COLO668 (cell line): ENCODE results near the gene STAG3.
"Not testable (repeated sequence)": the region's sequence is repeated elsewhere in the genome, so short reads cannot be mapped to it uniquely, and the experiment has no call there.

Experiments used
- DNase-seq: peaks from one replicate; lab custom pipeline; 2025; ENCODE audit not compliant: unreplicated experiment; lab: John Stamatoyannopoulos, UW

Gene STAG3

DNA sequence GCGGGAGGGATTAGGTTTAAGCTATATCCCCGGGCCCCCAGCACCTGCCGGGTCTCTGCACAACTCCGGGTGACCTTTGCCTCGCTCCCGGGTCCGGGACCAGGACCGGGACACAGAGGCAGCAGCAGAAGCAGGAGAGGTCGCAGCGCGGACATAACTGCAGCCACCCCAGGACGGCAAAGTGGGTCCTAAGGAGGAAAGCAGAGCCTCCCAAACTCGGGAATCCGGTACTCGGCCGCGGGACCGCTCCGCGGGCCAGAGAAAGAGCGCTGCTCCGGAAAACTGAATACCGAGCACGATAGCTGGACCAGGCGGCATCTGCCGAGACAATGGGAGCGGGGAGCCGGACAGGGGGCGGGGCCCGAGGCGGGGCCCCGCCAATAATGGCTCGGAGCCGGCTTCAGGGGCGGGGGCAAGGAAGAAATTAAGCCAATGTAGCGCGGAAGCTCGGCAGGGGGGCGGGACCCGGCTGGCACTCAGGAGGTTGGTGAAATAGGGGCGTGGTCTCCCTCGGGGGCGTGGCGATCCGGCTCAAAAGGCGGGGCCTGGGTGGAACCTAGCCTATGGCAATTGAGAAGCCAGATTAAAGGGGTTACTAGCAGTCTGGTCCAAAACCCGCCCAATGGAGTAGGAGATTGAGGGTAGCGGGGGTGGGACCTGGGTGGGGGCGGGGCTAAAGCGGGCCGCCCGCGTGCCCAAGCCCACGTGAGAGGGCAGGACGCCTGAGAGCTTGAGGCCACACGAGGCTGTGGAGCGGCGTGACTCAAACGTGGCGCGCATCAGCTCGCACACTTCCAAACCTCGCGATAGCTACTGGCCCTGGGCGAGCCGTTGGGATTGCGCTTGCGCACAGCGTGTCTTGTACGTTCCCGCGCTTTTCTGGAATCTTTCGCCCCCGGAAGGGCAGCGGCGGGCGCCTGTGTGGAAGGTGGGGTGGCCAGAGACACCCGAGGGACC is at the start of gene STAG3, which contains the start of gene GPC2:
TSS of gene STAG3 (plus strand) at position 874 of the 957 bp plus-strand sequence. CDS start 2,639 bp downstream, outside the sequence.
TSS of gene GPC2 (minus strand) at position 337 of the 957 bp plus-strand sequence. CDS start at position 155, 182 bp downstream.
- peak; percentile 97 for DNase-seq

- no peak for DNase-seq
Observed at GRCh38 chr7:100128637-100128963, 49.1 kb upstream of the STAG3 start.

DNA sequence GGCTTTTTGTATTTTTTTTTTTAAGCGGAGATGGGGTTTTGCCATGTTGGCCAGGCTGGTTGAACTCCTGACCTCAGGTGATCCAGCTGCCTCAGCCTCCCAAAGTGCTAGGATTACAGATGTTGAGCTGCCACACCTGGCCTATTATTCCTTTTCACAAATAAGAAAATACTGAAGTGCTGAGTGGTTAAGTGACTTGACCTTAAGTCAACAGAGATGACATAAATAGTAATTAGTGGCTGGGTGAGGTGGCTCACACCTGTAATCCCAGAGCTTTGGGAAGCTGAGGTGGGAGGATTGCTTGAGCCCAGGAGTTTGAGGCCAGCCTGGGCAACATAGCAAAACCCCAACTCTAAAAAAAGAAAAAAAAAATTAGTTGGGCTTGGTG is 47.5 kb upstream of the STAG3 start:
- DNase-seq, result peak; percentile 46

GRCh38 chr7:100130608-100131453 is 46.9 kb upstream of the STAG3 start:
- DNase-seq, result peak; percentile 81

DNA sequence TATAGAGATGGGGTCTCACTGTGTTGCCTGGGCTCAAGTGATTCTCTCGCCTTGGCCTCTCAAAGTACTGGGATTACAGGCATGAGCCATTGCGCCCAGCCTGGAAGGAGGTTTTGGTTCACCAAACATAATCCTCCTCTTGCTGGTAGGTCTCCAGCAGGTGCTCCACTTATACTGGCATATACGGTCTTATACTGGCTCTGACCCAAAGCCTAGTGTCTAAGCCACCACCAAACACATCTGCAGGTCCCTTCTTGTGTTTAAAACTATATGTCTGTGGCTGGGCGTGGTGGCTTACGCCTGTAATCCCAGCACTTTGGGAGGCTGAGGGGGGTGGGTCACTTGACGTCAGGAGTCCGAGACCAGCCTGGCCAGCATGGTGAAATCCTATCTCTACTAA is 45.6 kb upstream of the STAG3 start:
- no peak for DNase-seq

DNA sequence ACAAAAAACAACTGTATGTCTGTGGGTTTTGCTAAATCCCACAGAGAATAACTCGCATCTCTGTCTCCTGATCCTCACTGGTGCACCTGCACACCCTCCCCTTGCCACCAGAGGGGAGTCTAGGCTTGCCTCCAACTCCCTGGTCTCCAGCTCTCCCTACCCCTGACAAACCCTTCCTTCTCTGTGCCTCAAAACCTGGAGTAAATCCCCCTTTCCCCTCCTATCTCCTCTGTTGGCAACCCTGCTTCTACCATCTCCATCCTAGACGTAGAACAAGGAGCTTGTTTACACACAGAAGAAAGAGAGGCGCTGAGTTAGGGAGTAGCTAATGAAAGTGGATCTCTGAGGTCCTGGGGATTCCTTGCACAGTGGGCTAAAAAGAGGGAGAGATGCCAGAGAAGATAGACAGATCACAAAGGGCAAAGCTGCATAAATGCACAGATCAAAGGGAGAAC is 45.0 kb upstream of the STAG3 start:
- DNase-seq, result peak; percentile 63

- peak; percentile 32 for DNase-seq
Observed at GRCh38 chr7:100137851-100138760, 39.6 kb upstream of the STAG3 start.

GRCh38 chr7:100141555-100141949 is 36.2 kb upstream of the STAG3 start:
- DNase-seq, result no peak

DNA sequence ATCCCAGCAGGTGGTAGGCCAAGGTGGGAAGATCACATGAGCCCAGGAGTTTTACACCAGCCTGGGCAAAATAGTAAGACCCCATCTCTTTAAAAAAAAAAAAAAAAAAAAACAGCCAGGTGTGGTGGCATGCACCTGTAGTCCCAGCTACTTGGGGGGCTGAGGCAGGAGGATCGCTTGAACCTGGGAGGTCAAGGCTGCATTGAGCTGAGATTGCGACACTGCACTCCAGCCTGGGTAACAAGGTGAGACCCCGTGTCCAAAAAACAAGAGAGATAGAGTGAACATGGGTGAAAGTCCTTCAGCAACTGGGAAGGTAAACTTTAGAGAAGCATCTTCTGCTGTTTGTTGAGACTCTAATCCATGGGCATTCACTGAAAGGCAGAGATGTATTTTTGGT is 35.3 kb upstream of the STAG3 start:
- no peak for DNase-seq

DNA sequence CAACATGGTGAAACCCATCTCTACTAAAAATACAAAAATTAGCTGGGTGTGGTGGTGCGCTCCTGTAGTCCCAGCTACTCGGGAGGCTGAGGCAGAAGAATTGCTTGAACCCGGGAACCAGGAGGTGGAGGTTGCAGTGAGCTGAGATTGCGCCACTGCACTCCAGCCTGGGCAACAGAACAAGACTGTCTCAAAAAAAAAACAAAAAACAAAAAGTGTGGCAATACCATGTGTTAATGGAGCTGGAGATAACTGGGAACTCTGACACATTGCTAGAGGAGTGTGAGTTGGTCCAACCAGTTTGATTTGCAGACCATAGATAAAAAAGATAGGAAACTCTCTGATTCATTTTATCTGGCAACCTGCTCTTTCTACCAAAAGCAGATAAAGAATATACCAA is 31.4 kb upstream of the STAG3 start:
- DNase-seq, result not testable (repeated sequence)

GRCh38 chr7:100147278-100147677 is 30.4 kb upstream of the STAG3 start:
- no peak for DNase-seq

- DNase-seq, result no peak
Observed at GRCh38 chr7:100148225-100148558, 29.5 kb upstream of the STAG3 start.

DNA sequence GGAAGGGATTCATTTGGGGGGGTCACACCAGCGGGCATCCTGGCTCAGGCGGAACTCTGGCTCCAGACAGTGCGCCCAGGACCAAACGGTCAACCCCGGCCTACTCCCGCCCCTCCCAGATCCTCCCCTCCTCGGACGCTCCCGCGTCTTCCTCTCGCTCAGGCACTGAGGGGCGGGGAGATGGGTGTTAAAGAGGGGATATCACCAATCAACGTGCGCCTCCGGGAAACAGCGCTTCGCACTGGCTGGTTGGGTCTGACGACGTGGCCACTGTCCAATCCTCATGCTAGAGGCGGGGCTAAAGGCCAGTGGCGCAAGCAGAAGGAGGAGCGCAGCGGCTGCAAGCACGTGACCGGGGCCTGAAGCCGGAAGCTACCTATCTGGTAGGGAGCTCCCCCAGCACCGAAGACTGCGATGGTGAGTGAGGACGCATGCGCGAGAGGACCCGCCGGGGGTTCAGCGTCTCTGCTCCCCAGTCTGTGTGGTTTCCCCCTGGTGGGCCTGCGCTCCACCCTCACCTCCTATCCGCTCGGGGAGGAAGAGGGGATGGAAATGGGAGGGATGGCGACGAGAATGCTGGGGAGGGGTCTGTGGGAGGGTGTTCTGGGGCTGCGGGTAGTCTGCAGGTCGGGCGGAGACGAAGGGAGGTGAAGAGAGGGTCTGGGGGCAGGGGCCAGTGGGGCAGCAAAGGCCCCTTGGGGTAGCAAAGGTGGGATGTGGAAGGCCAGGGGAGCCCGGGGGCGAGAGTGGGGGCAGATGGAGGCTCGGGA is 29.0 kb upstream of the STAG3 start, which contains the start of gene LAMTOR4:
TSS of gene LAMTOR4 (plus strand) at position 360 of the 770 bp plus-strand sequence. CDS start at position 415, 55 bp downstream.
- peak; percentile 98 for DNase-seq

- DNase-seq, result no peak
Observed at GRCh38 chr7:100152404-100152803, 25.3 kb upstream of the STAG3 start.

DNA sequence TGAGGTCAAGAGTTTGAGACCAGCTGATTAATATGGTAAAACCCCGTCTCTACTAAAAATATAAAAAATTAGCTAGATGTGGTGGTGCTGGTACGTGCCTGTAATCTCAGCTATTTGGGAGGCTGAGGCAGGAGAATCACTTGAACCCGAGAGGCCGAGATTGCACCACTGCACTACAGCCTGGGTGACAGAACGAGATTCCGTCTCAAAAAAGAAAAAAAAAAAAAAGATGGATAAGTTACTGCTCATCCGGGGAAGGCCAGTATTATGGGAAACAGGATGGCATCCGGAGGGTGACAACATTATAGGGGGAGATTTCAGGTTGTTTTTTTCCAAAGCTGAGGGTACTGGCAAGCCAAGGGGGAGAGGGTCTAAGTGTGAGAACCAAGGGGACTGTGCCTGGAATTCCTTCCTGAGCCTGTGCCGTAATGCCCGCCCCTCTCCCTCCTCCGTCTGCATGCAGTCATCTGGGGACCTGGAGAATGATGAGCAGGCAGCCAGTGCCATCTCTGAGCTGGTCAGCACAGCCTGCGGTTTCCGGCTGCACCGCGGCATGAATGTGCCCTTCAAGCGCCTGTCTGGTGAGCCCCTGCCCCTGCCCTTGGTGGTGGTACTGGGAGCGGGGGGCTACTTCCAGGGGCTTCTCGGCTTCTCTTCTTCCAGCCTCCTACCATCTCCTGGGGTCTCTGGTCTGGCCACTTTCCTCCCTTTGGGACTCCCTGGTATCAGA is 24.6 kb upstream of the STAG3 start:
- DNase-seq, result no peak

- DNase-seq, result no peak
Observed at GRCh38 chr7:100153708-100154535, 23.8 kb upstream of the STAG3 start.

DNA sequence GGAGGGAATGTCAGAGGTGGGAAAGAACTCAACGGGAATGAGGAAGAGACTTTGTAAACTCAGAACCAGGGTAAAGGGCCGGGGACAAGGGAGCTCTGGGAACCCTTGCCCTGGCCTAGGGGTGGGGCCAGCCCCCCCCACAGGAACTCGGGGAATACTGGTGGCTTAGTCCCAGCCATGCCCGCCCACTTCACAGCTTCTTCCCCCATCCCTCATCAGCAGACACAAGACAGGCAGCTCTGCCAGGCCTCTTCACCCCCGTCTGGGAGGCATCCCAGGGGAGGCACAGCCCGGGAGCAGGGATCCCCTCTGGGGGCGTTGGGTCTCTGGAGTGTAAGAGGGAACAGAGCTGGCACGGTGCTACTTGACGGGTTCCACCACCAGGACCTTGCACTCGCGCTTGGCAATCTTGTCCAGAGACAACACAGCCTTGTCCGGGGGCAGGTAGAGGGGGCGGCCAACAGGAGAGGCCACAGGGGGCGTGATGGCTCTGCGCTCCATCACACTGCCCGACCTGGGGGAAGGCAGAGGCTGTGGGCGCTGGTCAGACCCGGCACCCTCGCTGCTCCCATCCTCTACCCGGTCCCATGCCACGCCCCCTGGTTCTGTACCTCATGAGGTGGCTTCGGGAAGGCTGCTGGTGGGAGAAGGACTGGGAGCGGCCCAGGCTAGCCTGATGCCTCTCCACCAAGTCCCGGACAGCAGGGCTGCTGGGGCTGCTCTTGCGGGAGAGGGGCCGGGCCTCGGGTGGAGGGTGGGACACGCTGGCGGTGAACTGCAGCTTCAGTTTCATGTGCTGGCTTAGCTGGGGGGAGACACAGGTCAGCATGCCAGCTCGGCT is 22.8 kb upstream of the STAG3 start:
- DNase-seq, result no peak
